Mucosa of rectum (tissue), 2 donors: Measurements from ENCODE around the gene PSD2.

Experiments
- H3K27ac ChIP-seq, 2 donors: one replicate each; pipeline ENCODE4 v1.7.0; 2013; ENCODE audit warnings: inconsistent platforms in 2 of 2, low read depth in 2 of 2, low read length in 2 of 2
- H3K27me3 ChIP-seq, 2 donors: one replicate each; pipeline ENCODE4 v1.7.0; 2013; ENCODE audit warnings: low read length in 2 of 2; ENCODE audit not compliant: control insufficient read depth in 2 of 2, insufficient read depth in 2 of 2
- H3K36me3 ChIP-seq, 2 donors: one replicate each; pipeline ENCODE4 v1.7.0; 2013; ENCODE audit warnings: low read length in 2 of 2; ENCODE audit not compliant: control insufficient read depth in 2 of 2, insufficient read depth in 2 of 2
- H3K4me1 ChIP-seq, 2 donors: one replicate each; pipeline ENCODE4 v1.7.0; 2013; ENCODE audit warnings: low read length in 2 of 2, mild to moderate bottlenecking in 1 of 2; ENCODE audit not compliant: control insufficient read depth in 2 of 2, insufficient read depth in 2 of 2
- H3K4me3 ChIP-seq, 2 donors: one replicate each; pipeline ENCODE4 v1.7.0; 2013; ENCODE audit warnings: low read length in 2 of 2
- H3K9ac ChIP-seq, 2 donors: one replicate each; pipeline ENCODE4 v1.7.0; 2013; ENCODE audit warnings: low read length in 2 of 2, low read depth in 1 of 2, mild to moderate bottlenecking in 1 of 2
- H3K9me3 ChIP-seq, 2 donors: one replicate each; pipeline ENCODE4 v1.7.0; 2013; ENCODE audit warnings: low read length in 2 of 2; ENCODE audit not compliant: control insufficient read depth in 2 of 2
- donor health status: healthy.
- donor health status: Normal muscosa, but diverticular disease.

Gene PSD2

DNA sequence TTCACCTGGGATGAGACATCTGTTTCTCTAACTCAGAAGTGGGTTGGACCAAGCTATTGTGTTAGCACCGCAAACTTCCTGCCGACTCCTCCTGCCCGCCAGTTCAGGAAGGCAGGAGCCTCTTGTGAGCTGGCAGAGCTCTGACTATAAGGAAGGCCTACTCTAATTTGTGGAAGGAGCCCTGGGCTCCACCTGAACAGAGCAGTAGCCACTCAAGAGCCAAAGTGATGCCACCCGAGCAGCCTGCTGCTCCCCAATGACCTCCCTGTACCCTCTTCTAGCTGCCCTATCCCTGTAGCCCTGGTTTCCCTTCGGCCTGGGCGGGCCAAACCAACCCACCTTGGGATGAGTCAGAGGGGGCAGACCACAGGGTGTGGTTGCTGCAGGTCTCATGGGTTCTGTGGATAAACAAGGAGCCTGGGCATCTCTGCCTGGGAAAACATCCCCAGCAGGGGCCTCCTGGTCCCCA lies 81.6 kb downstream of the PSD2 start:
- no peaks in the 10 kb centered on the region for H3K4me1 ChIP-seq
- no peaks in the 10 kb centered on the region for H3K27me3 ChIP-seq
- no peaks in the 10 kb centered on the region for H3K9me3 ChIP-seq
- no peak overlapping the region for H3K9ac ChIP-seq
- H3K4me3 ChIP-seq: no peak overlapping the region
- H3K36me3 ChIP-seq: no peaks in the 10 kb centered on the region
- H3K27ac ChIP-seq: no peak overlapping the region

DNA sequence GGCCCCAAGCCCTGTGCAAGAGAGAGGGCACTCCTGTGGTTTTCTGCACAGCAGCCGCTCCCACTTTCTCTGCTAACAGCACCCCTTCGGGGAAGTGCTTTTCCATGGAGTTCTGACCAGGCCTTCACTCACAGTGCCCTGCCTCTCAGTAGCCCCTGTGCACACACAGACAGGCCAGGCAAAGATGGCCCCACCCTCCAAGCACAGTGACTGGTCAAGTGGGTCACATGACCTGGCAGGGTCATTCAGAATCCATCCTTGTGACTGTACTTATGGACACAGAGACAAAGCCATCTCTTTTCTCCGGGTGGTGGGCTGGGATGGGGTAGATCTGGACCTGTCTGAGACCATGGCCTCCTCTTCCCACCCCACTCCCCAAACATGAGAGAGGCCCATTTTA lies 82.5 kb downstream of the PSD2 start:
- no peaks in the 10 kb centered on the region for H3K27me3 ChIP-seq
- no peaks in the 10 kb centered on the region for H3K4me1 ChIP-seq
- H3K4me3 ChIP-seq: no peak overlapping the region
- no peak overlapping the region for H3K9ac ChIP-seq
- no peaks in the 10 kb centered on the region for H3K36me3 ChIP-seq
- H3K27ac ChIP-seq: no peak overlapping the region
- no peaks in the 10 kb centered on the region for H3K9me3 ChIP-seq

DNA sequence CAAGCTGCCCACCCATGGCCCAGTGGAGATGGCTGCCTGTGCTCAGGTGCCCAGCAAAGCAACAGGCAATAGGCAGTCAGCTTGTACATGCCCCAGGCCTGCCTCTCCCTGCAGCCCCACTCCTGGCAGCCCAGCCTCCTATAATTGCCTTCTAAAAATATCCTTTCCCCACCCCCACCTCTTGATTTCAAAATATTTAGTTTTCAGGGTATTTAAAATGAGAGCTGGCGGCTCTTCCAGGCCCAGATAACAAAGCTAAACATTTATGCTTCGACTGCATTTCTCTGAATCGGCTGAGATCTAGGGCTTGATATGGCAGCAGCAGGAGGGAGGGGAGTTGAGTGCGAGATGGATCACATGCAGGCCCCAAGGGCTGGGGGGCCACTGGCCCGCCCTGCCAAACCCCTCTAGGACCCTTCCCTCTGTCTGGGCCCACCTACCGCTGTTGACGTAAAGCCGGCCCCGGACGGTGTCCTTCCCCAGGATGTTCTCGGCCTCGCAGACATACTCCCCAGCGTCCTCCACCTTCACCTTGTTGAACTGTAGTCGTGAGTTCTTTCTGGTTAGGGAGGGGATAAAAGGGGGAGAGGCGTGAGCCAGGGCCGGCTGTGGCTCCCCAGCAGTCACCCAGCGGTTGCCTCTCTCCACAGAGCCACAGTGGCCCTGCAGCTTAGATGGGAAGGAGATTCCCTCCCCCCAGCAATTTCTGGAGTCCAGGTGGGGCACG lies 85.0 kb downstream of the PSD2 start:
- H3K27me3 ChIP-seq: no peaks in the 10 kb centered on the region
- no peaks in the 10 kb centered on the region for H3K36me3 ChIP-seq
- no peaks in the 10 kb centered on the region for H3K4me1 ChIP-seq
- no peak overlapping the region for H3K4me3 ChIP-seq
- H3K27ac ChIP-seq: no peak overlapping the region
- no peaks in the 10 kb centered on the region for H3K9me3 ChIP-seq
- no peak overlapping the region for H3K9ac ChIP-seq

DNA sequence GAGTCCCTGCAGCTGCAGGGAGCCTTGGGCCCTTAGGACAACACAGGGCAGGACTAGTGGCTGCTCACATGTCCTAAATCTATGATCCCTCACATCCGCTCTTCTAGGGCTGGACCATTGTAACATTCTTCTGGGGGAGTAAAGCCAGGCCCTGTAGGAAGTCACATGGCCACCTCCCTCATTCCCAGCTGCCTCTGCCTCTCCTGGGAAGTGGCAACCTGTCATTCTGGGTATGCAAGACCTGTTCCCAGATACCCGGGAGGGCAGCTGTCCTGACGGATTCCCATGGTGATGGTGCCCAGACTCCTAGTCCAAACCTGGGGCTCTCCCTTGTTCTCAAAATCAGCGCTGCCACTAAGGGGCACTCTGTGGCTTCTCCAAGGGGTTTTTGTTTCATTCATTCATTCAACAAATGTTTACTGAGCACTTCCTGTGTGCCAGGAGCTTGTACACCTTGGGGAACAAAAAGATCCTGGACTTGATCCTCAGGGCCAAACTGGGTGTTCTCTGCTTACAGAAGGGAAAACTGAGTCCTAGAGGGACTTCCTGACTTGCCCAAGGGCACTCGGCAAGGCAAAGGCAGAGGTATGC lies 85.6 kb downstream of the PSD2 start:
- Histone ChIP-seq H3K36me3 (no peaks in the 10 kb centered on the region), H3K27me3 (no peaks in the 10 kb centered on the region), H3K4me3 (no peak overlapping the region), H3K9me3 (no peaks in the 10 kb centered on the region), H3K27ac (no peak overlapping the region), H3K4me1 (no peaks in the 10 kb centered on the region), H3K9ac (no peak overlapping the region)

DNA sequence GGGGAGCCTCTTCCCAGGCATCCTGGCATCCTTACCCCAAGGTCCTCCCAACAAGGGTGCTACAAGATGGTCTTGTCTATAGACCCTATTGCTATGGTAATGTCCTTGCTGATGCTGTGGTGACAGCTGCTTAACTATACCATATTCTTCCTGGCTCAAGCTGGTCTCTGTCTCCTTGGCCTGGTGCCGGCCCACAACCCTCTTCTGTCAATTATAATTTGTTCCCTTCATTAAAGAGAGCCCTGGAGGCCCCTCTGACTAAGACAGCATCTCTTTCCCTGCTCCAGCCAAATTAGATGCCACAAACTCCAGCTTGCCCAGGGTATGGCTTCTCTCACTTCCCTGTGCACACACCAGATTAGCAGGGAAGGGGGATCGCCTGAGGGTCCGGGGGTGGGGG lies 86.7 kb downstream of the PSD2 start:
- H3K27ac ChIP-seq: no peak overlapping the region

DNA sequence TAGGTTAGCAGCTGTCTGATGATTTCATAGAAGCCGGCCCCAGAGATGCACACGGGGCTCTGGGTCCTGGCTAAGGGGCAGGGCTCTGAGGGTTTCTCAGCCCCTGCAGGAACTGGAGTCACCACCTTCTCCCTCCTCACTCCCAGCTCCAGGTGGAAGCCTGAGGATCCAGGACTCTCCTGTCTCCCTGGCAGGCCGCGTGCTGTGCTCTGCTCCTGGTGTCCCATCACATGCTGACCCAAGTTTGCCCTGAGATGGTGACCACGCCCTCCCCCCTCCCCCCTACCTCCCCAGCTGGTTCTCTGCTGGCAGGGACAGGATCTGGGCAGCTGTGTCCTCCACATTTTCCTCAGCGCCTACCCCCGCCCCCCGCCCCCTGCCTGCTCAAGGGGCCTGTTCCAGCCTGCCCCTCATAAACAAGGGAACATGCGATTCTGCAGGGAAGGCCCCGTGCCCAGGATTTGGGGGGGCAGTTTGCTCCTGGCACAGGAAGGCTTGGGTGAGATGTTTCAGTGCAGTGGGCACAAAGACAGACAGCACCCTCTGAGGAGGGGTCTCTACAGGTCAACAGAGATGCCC lies 87.4 kb downstream of the PSD2 start:
- H3K4me3 ChIP-seq: no peak overlapping the region
- no peaks in the 10 kb centered on the region for H3K4me1 ChIP-seq

More for the DNA sequence above, 86.7 kb downstream of the PSD2 start:
- no peak overlapping the region for H3K4me3 ChIP-seq
- H3K36me3 ChIP-seq: no peaks in the 10 kb centered on the region
- no peak overlapping the region for H3K9ac ChIP-seq
- no peaks in the 10 kb centered on the region for H3K27me3 ChIP-seq
- H3K4me1 ChIP-seq: no peaks in the 10 kb centered on the region
- H3K9me3 ChIP-seq: no peaks in the 10 kb centered on the region

DNA sequence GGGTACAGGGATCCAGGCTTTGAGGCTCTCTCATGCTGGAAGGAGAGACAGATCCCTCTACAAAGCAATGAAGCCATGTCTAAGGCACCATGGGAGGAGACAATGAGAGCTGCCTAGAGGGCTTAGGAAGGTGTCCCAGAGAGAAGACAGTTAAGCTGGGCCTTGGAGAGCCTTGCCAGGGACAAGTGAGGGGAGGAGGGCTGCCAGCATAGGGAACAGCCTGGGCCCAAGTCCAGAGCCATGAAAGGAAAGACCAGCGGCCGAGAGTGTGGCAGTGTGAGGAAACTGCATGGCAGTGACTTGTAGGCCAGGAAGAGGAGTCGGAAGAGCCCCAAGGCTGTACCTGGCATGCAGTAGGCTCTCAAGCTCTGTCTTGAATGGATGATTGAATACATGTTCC lies 88.5 kb downstream of the PSD2 start:
- Histone ChIP-seq H3K4me1 (no peaks in the 10 kb centered on the region), H3K27ac (no peak overlapping the region), H3K9me3 (no peaks in the 10 kb centered on the region), H3K27me3 (no peaks in the 10 kb centered on the region), H3K9ac (no peak overlapping the region), H3K36me3 (no peaks in the 10 kb centered on the region), H3K4me3 (no peak overlapping the region)

More for the DNA sequence above, 87.4 kb downstream of the PSD2 start:
- H3K9me3 ChIP-seq: no peaks in the 10 kb centered on the region
- H3K27ac ChIP-seq: no peak overlapping the region
- no peaks in the 10 kb centered on the region for H3K27me3 ChIP-seq
- H3K36me3 ChIP-seq: no peaks in the 10 kb centered on the region
- H3K9ac ChIP-seq: no peak overlapping the region

DNA sequence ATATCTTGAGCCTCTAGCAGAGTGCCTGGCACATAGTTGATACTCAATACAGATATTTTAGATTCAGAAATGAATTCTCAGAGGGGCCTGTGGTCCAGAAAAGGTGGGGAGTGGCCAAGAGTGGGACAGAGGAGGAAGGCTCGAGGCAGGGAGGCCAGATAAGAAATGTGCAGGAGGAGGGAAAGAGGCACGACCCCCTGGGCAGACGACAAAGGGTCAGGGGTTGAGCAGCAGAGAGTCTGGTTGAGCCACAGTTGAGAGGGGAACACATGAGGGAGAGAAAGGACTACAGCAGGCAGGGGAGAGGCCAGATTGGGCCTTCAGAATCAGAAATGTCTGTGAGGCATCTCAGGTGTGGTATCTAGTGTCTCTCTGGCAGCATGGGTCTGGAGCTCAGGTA lies 89.1 kb downstream of the PSD2 start:
- Histone ChIP-seq H3K9me3 (no peaks in the 10 kb centered on the region), H3K4me1 (no peaks in the 10 kb centered on the region), H3K27me3 (no peaks in the 10 kb centered on the region), H3K9ac (no peak overlapping the region), H3K4me3 (no peak overlapping the region), H3K36me3 (no peaks in the 10 kb centered on the region), H3K27ac (no peak overlapping the region)

DNA sequence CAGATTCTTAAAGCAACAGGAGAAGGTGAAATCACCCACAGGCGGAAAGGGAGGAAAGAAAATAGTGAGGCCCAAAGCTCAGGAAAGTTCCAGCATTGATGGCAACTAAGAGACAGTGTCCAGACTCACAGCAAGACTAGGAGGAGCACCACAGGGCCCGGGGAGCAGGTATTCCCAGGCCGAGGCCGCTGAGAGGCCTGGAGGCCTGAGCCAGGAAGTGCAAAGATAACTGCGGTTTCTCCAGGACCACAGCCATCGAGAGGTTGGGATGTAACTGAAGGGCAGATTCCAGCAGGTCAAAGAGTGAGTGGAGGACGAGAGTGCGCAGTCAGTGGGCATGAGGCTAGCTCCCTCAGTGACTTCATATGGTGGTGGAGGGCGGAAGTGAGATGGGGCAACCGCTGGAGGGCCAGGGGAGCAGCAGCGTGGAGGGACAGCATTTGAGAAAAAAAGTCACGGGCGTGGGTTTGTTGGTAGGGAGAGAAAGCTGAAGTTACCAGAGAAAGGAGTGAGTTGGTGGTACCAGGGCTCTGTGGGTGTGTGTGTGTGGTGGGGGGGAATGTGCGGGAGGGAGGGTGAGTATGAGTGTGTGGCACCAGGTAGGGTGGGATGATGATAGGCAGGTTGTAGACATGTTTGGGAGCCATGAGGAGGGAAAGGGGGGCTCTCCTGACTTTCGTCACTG lies 89.7 kb downstream of the PSD2 start:
- H3K9ac ChIP-seq: no peak overlapping the region
- no peaks in the 10 kb centered on the region for H3K36me3 ChIP-seq
- no peak overlapping the region for H3K27ac ChIP-seq
- H3K4me1 ChIP-seq: no peaks in the 10 kb centered on the region
- H3K9me3 ChIP-seq: no peaks in the 10 kb centered on the region
- H3K4me3 ChIP-seq: no peak overlapping the region
- H3K27me3 ChIP-seq: no peaks in the 10 kb centered on the region

DNA sequence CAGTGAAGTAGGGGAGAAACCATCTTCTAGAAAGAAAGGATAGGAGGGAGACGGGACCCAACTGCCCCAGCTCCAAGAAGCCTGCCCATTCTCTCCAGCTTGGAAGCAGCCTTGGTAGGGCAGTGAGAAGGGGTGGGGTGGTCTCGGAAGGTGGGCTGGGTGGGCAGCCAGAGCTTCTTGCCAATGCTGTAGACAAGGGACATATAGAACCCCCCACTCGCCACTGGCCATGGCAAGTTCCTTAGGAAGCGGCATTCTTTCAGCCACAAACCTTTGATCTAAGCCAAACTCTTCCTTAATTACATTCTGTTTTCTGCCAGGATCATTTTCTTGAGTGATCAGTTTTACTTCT lies 90.2 kb downstream of the PSD2 start:
- Histone ChIP-seq H3K36me3 (no peaks in the 10 kb centered on the region), H3K4me3 (no peak overlapping the region), H3K9ac (no peak overlapping the region), H3K27me3 (no peaks in the 10 kb centered on the region), H3K4me1 (no peaks in the 10 kb centered on the region), H3K9me3 (no peaks in the 10 kb centered on the region), H3K27ac (no peak overlapping the region)
